MM.1S (cell line): ENCODE results near the gene TGFB2.

Source experiments
- DNase-seq: peaks from one replicate; pipeline ENCODE4 v3.0.0-alpha.2; 2015
- H2AFZ ChIP-seq: fragments of 300-600 bp; sonication (generic); 2 replicates; pipeline ENCODE4 v1.6.0; 2016; ENCODE audit warnings: antibody characterized with exemption, low read length
- H3F3A ChIP-seq: fragments of 300-600 bp; sonication (generic); 2 replicates; pipeline ENCODE4 v1.6.1; 2016; ENCODE audit warnings: mild to moderate bottlenecking, antibody characterized with exemption, low read length, moderate library complexity, mixed read lengths; ENCODE audit not compliant: insufficient read depth
- H3K27ac ChIP-seq: fragments of 300-600 bp; sonication (generic); 2 replicates; pipeline ENCODE4 v1.5.1; 2016; ENCODE audit warnings: mild to moderate bottlenecking, low read length
- H3K27me3 ChIP-seq: fragments of 300-600 bp; sonication (generic); replicated peaks from 2 replicates; pipeline ENCODE4 v1.6.0; 2016; ENCODE audit warnings: low read length; ENCODE audit not compliant: insufficient read depth
- H3K36me3 ChIP-seq: fragments of 300-600 bp; sonication (generic); replicated peaks from 2 replicates; pipeline ENCODE4 v1.6.1; 2016; ENCODE audit warnings: mild to moderate bottlenecking, low read length, mixed read lengths; ENCODE audit not compliant: insufficient read depth
- H3K4me1 ChIP-seq: fragments of 300-600 bp; sonication (generic); 2 replicates; pipeline ENCODE4 v1.6.1; 2016; ENCODE audit warnings: low read length, mixed read lengths
- H3K4me2 ChIP-seq: fragments of 300-600 bp; sonication (generic); 2 replicates; pipeline ENCODE4 v1.6.0; 2016; ENCODE audit warnings: low read depth, low read length
- H3K4me3 ChIP-seq: fragments of 300-600 bp; sonication (generic); 2 replicates; pipeline ENCODE4 v1.5.1; 2016; ENCODE audit warnings: low read length, mixed read lengths
- H3K79me2 ChIP-seq: fragments of 300-600 bp; sonication (generic); 2 replicates; pipeline ENCODE4 v1.6.1; 2016; ENCODE audit warnings: mixed run types, low read length, mixed read lengths
- H3K9ac ChIP-seq: fragments of 300-600 bp; sonication (generic); 2 replicates; pipeline ENCODE4 v1.6.1; 2016; ENCODE audit warnings: low read length, mixed read lengths
- H3K9me2 ChIP-seq: fragments of 300-600 bp; sonication (generic); replicated peaks from 2 replicates; pipeline ENCODE4 v1.6.1; 2016; ENCODE audit warnings: mild to moderate bottlenecking, low read length, mixed read lengths; ENCODE audit not compliant: insufficient read depth
- H3K9me3 ChIP-seq: fragments of 300-600 bp; sonication (generic); replicated peaks from 2 replicates; pipeline ENCODE4 v1.6.1; 2016; ENCODE audit warnings: mild to moderate bottlenecking, low read length, mixed read lengths; ENCODE audit not compliant: insufficient read depth
- H4K20me1 ChIP-seq: fragments of 300-600 bp; sonication (generic); 2 replicates; pipeline ENCODE4 v1.6.1; 2016; ENCODE audit warnings: mild to moderate bottlenecking, low read length, moderate library complexity, mixed read lengths; ENCODE audit not compliant: insufficient read depth
- EZH2 ChIP-seq: fragments of 300-600 bp; sonication (generic); optimal IDR thresholded peaks from 2 replicates; pipeline ENCODE3; 2017; ENCODE audit warnings: low read depth, mild to moderate bottlenecking, antibody characterized with exemption, low read length, mixed read lengths
- EZH2phosphoT487 ChIP-seq: fragments of 300-600 bp; sonication (generic); IDR thresholded peaks from 2 replicates; pipeline ENCODE4 v1.6.1; 2018; ENCODE audit warnings: antibody characterized with exemption, low read length
- TF ChIP-seq, protein P1 (sequence below): fragments of 300-600 bp; sonication (generic); IDR thresholded peaks from 2 replicates; pipeline ENCODE4 v1.5.1; 2016; ENCODE audit warnings: antibody characterized with exemption, low read length, mixed read lengths

TGFB2 gene

DNA sequence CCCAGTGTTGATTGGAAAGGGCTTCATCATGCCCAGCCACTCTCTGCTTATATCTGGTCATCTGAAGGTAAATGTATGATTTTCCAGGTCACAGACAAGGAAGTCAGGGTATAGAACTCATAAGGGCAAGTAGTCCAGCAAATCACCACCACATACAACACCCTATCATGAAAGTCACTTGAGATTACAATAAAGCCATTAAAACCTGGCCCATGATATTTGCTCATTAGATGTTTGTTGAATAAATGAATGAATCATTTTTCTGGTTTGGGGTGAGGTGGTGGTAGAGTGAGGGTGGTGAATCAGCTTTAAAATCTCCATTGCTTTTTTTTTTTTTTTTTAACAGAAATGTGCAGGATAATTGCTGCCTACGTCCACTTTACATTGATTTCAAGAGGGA lies 91.9 kb downstream of the TGFB2 start:
- Histone ChIP-seq H3K36me3 (no peaks in the 10 kb centered on the region), H3K27ac (no peak overlapping the region), H2AFZ (no peak overlapping the region), H3K79me2 (no peaks in the 10 kb centered on the region), H4K20me1 (no peaks in the 10 kb centered on the region), H3K4me1 (peaks cover 12% of the 10 kb centered on the region), H3K9me2 (no peaks in the 10 kb centered on the region), H3K27me3 (no peaks in the 10 kb centered on the region), H3K4me2 (no peak overlapping the region), H3K4me3 (no peak overlapping the region), H3F3A (no peaks in the 10 kb centered on the region), H3K9me3 (no peaks in the 10 kb centered on the region), H3K9ac (no peak overlapping the region)
- DNase-seq = no peak
- TF ChIP-seq, protein P1, sequence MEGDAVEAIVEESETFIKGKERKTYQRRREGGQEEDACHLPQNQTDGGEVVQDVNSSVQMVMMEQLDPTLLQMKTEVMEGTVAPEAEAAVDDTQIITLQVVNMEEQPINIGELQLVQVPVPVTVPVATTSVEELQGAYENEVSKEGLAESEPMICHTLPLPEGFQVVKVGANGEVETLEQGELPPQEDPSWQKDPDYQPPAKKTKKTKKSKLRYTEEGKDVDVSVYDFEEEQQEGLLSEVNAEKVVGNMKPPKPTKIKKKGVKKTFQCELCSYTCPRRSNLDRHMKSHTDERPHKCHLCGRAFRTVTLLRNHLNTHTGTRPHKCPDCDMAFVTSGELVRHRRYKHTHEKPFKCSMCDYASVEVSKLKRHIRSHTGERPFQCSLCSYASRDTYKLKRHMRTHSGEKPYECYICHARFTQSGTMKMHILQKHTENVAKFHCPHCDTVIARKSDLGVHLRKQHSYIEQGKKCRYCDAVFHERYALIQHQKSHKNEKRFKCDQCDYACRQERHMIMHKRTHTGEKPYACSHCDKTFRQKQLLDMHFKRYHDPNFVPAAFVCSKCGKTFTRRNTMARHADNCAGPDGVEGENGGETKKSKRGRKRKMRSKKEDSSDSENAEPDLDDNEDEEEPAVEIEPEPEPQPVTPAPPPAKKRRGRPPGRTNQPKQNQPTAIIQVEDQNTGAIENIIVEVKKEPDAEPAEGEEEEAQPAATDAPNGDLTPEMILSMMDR = no peak
- TF ChIP-seq EZH2 = no peak
- no peak for TF ChIP-seq EZH2phosphoT487

- Histone ChIP-seq H3K9me2 (no peaks in the 10 kb centered on the region), H3K79me2 (no peaks in the 10 kb centered on the region), H3K9me3 (no peaks in the 10 kb centered on the region), H3K36me3 (no peaks in the 10 kb centered on the region), H3K4me1 (no peaks in the 10 kb centered on the region), H3K27me3 (no peaks in the 10 kb centered on the region), H3F3A (no peaks in the 10 kb centered on the region), H4K20me1 (no peaks in the 10 kb centered on the region), H3K9ac (no peak overlapping the region), H3K4me3 (no peak overlapping the region), H2AFZ (no peak overlapping the region), H3K4me2 (no peak overlapping the region), H3K27ac (no peak overlapping the region)
- TF ChIP-seq EZH2phosphoT487 (no peak), EZH2 (no peak)
- TF ChIP-seq, protein P1 = no peak
- DNase-seq = no peak
Measured at GRCh38 chr1:218439541-218440295, 94.6 kb downstream of the TGFB2 start.

- TF ChIP-seq EZH2phosphoT487 (no peak), EZH2 (no peak)
- TF ChIP-seq, protein P1 = no peak
- no peaks in the 10 kb centered on the region for H3K27me3 ChIP-seq
- no peak overlapping the region for H3K9ac ChIP-seq
- no peaks in the 10 kb centered on the region for H3K79me2 ChIP-seq
- no peak overlapping the region for H2AFZ ChIP-seq
- H4K20me1 ChIP-seq = no peaks in the 10 kb centered on the region
- H3K4me1 ChIP-seq = no peaks in the 10 kb centered on the region
- H3K36me3 ChIP-seq = no peaks in the 10 kb centered on the region
- H3K27ac ChIP-seq = no peak overlapping the region
- H3K4me2 ChIP-seq = no peak overlapping the region
- no peaks in the 10 kb centered on the region for H3F3A ChIP-seq
- H3K9me2 ChIP-seq = no peaks in the 10 kb centered on the region
- no peak overlapping the region for H3K4me3 ChIP-seq
- no peaks in the 10 kb centered on the region for H3K9me3 ChIP-seq
- DNase-seq = no peak
Measured at GRCh38 chr1:218443255-218443654, 98.1 kb downstream of the TGFB2 start.
